ENCODE data around the gene TENT4B.

DNA sequence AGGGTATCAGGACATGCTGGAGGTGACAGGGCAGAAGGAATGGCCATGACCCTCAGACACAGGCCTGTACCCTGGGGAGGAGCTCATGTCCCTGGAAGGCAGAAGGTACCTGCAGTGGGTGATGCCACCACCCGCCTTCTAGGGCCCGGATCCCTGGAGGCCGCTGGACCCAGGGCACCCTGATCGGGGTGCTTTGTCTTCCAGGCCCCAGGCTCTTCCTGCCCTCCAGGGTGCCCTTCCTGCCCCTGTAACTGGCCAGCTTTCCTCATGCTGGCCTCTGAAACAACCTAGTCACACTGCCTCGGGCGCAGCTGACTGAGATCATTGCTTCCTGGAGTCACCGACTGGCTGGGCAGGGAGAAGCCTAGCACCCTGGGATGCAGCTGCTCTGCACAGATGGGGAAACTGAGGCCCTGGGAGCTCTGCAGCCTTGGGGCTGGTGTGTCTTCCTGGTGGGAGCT lies 119.0 kb downstream of the TENT4B start:
- TF ChIP-seq, protein P1, sequence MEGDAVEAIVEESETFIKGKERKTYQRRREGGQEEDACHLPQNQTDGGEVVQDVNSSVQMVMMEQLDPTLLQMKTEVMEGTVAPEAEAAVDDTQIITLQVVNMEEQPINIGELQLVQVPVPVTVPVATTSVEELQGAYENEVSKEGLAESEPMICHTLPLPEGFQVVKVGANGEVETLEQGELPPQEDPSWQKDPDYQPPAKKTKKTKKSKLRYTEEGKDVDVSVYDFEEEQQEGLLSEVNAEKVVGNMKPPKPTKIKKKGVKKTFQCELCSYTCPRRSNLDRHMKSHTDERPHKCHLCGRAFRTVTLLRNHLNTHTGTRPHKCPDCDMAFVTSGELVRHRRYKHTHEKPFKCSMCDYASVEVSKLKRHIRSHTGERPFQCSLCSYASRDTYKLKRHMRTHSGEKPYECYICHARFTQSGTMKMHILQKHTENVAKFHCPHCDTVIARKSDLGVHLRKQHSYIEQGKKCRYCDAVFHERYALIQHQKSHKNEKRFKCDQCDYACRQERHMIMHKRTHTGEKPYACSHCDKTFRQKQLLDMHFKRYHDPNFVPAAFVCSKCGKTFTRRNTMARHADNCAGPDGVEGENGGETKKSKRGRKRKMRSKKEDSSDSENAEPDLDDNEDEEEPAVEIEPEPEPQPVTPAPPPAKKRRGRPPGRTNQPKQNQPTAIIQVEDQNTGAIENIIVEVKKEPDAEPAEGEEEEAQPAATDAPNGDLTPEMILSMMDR (conservative IDR thresholded peaks at IDR 0.05; ENCODE audit: low read depth, low read length), result no peak
- TF ChIP-seq EZH2 (IDR thresholded peaks at IDR 0.05; ENCODE audit: borderline replicate concordance, low read depth, low read length, poor library complexity, severe bottlenecking), result no peak
